Measurements from ENCODE around the gene NEK11. TPM values are rescaled to one million over a fixed set of nuclear protein-coding genes. Genes with fewer than 3 reads are reported as not detected.
A peak's percentile ranks its signal among the peaks of the same experiment; 100 is the strongest.

NEK11 gene
- total RNA-seq, 2 donors from 2014 or later = 0.20 to 6.0 TPM

DNA sequence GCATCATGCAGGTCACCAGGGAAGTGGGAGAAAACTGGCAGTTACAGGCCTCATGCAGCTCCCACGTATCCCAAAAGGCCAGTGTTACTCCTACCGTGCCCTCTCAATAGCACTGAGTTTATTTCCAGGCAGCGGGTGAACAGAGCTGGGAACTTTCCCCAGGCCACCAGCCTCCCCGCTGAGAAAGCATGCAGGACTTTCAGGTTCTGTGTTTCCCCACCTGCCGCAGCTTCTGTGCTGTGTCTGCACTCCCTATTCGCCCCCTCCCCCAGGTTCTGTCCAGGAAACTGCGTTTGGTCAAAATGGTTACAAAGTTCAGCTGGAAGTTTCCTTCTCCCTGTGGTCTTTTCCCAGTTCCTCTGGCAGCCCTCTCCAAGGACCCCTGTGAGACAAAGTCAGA is 21.4 kb downstream of the NEK11 start:
- Histone ChIP-seq H3K27ac (ENCODE audit: low read depth, low read length) (no peak overlapping the region), H3K9me3 (ENCODE audit: control insufficient read depth, low read length) (no peaks in the 10 kb centered on the region), H3K4me1 (ENCODE audit: control insufficient read depth, insufficient read depth, low read length) (no peaks in the 10 kb centered on the region), H3K4me3 (ENCODE audit: low read length) (no peak overlapping the region), H3K27me3 (ENCODE audit: control insufficient read depth, insufficient read depth, low read length, poor library complexity, severe bottlenecking) (no peaks in the 10 kb centered on the region), H3K36me3 (ENCODE audit: control insufficient read depth, insufficient read depth, low read length) (no peaks in the 10 kb centered on the region), H3K9ac (ENCODE audit: extremely low read depth, low read length, poor library complexity, severe bottlenecking) (no peak overlapping the region)
- no peak overlapping the region for H3K27ac Mint-ChIP-seq
- H3K4me1 Mint-ChIP-seq = no peaks in the 10 kb centered on the region
- 93 to 100% methylated on average over 6 to 7 of the region's 7 CpGs for WGBS, 2 experiments (ENCODE audit: insufficient coverage in 1 of 2, insufficient read length in 1 of 2)
- no peak overlapping the region for H3K4me3 Mint-ChIP-seq
- no peaks in the 10 kb centered on the region for H3K27me3 Mint-ChIP-seq (ENCODE audit: insufficient read depth)
- peaks cover 8% of the 10 kb centered on the region for H3K9me3 Mint-ChIP-seq
- no peak for DNase-seq
- peaks cover 7% of the 10 kb centered on the region for H3K36me3 Mint-ChIP-seq (ENCODE audit: low read depth)
- TF ChIP-seq, protein P1, sequence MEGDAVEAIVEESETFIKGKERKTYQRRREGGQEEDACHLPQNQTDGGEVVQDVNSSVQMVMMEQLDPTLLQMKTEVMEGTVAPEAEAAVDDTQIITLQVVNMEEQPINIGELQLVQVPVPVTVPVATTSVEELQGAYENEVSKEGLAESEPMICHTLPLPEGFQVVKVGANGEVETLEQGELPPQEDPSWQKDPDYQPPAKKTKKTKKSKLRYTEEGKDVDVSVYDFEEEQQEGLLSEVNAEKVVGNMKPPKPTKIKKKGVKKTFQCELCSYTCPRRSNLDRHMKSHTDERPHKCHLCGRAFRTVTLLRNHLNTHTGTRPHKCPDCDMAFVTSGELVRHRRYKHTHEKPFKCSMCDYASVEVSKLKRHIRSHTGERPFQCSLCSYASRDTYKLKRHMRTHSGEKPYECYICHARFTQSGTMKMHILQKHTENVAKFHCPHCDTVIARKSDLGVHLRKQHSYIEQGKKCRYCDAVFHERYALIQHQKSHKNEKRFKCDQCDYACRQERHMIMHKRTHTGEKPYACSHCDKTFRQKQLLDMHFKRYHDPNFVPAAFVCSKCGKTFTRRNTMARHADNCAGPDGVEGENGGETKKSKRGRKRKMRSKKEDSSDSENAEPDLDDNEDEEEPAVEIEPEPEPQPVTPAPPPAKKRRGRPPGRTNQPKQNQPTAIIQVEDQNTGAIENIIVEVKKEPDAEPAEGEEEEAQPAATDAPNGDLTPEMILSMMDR (conservative IDR thresholded peaks at IDR 0.05) = no peak

DNA sequence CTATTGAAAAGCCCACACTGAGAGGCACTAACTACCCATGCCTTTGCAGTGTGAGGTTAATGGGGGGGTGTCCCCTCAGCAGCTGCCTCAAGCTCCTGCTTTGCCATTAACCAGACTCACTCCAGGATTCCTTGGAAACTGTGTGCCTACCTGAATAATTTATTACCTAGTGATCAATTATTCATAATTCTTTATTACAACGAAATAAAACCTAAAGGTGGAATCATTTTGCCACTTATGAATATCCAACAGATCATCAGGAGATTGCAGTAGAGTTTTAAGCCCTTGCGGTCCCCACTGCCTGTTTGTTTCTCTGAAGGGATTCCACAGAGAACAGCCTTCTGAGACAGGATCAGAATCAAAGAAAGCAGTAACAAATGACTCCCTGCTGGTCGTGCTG is 23.3 kb downstream of the NEK11 start:
- no peaks in the 10 kb centered on the region for H3K4me1 Mint-ChIP-seq
- no peak for DNase-seq
- peaks cover 2% of the 10 kb centered on the region for H3K36me3 Mint-ChIP-seq (ENCODE audit: low read depth)
- H3K27me3 Mint-ChIP-seq (ENCODE audit: insufficient read depth) = no peaks in the 10 kb centered on the region
- H3K27ac ChIP-seq (ENCODE audit: low read depth, low read length) = peak overlapping the region; percentile 30
- no peaks in the 10 kb centered on the region for H3K36me3 ChIP-seq (ENCODE audit: control insufficient read depth, insufficient read depth, low read length)
- no peak overlapping the region for H3K4me3 Mint-ChIP-seq
- H3K27me3 ChIP-seq (ENCODE audit: control insufficient read depth, insufficient read depth, low read length, poor library complexity, severe bottlenecking) = no peaks in the 10 kb centered on the region
- no peak overlapping the region for H3K4me3 ChIP-seq (ENCODE audit: low read length)
- H3K4me1 ChIP-seq (ENCODE audit: control insufficient read depth, insufficient read depth, low read length) = no peaks in the 10 kb centered on the region
- TF ChIP-seq, protein P1 (conservative IDR thresholded peaks at IDR 0.05) = no peak
- 74 to 80% methylated on average over 2 to 3 of the region's 3 CpGs for WGBS, 2 experiments (ENCODE audit: insufficient coverage in 1 of 2, insufficient read length in 1 of 2)
- no peak overlapping the region for H3K9ac ChIP-seq (ENCODE audit: extremely low read depth, low read length, poor library complexity, severe bottlenecking)
- H3K9me3 ChIP-seq (ENCODE audit: control insufficient read depth, low read length) = no peaks in the 10 kb centered on the region
- H3K27ac Mint-ChIP-seq = no peak overlapping the region
- H3K9me3 Mint-ChIP-seq = no peaks in the 10 kb centered on the region

DNA sequence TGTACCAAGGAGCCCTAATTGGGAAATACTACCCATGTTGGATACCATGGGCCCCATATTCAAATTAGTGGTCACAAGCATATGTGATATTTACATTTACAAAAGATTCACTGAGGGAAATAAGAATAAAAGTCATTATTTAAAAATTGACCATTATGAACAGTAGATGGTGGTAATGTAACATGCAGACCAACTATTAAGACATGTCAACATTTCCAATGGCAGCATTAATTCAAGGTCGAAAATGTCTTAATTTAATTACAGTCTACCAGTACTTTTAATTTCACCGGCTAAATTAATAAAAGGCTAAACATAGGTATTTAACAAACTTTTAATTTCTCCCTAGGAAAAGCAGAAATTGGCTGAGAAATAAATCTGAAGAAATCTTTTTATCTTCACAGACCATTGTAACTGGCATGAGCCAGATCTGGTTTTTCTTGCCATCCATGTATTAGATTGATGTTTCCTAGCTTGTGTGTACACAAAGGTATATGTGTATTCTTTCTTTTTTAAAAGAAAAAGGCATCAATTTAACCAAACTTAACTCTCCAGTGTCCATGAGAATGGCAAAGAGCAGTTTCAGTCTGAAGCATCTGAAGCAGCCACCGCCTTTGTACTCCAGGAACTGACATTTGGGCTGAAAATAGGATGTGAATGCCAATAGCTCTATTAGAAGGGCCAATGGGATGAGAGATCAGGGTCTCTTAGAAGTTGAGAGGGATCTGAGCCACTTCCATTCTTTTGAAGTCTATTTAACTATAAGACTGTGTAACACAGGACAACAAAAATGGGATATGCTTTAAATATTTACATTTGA is 26.6 kb downstream of the NEK11 start:
- Histone ChIP-seq H3K4me3 (ENCODE audit: low read length) (no peak overlapping the region), H3K4me1 (ENCODE audit: control insufficient read depth, insufficient read depth, low read length) (no peaks in the 10 kb centered on the region), H3K27me3 (ENCODE audit: control insufficient read depth, insufficient read depth, low read length, poor library complexity, severe bottlenecking) (no peaks in the 10 kb centered on the region), H3K36me3 (ENCODE audit: control insufficient read depth, insufficient read depth, low read length) (no peaks in the 10 kb centered on the region), H3K27ac (ENCODE audit: low read depth, low read length) (no peak overlapping the region), H3K9me3 (ENCODE audit: control insufficient read depth, low read length) (no peaks in the 10 kb centered on the region), H3K9ac (ENCODE audit: extremely low read depth, low read length, poor library complexity, severe bottlenecking) (no peak overlapping the region)
- Mint-ChIP-seq H3K4me3 (no peak overlapping the region), H3K9me3 (no peaks in the 10 kb centered on the region), H3K27me3 (ENCODE audit: insufficient read depth) (no peaks in the 10 kb centered on the region), H3K27ac (no peak overlapping the region), H3K36me3 (ENCODE audit: low read depth) (no peaks in the 10 kb centered on the region), H3K4me1 (no peaks in the 10 kb centered on the region)
- DNase-seq = no peak
- WGBS, 2 experiments (ENCODE audit: insufficient coverage in 1 of 2, insufficient read length in 1 of 2) = 89 to 100% methylated on average over 1 to 3 of the region's 3 CpGs
- TF ChIP-seq, protein P1 (conservative IDR thresholded peaks at IDR 0.05) = peak; percentile 16
